ENCODE data around the gene TIRAP. TPM values are rescaled to one million over a fixed set of nuclear protein-coding genes. Genes with fewer than 3 reads are reported as not detected.

TIRAP gene
- total RNA-seq, 1 experiment from 2014 or later, result 5.6 TPM

GRCh38 chr11:126303623-126304456 lies 20.9 kb downstream of the TIRAP start, which contains the start of gene DCPS (continued):
- TF ChIP-seq, protein P1, sequence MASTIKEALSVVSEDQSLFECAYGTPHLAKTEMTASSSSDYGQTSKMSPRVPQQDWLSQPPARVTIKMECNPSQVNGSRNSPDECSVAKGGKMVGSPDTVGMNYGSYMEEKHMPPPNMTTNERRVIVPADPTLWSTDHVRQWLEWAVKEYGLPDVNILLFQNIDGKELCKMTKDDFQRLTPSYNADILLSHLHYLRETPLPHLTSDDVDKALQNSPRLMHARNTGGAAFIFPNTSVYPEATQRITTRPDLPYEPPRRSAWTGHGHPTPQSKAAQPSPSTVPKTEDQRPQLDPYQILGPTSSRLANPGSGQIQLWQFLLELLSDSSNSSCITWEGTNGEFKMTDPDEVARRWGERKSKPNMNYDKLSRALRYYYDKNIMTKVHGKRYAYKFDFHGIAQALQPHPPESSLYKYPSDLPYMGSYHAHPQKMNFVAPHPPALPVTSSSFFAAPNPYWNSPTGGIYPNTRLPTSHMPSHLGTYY (CRISPR knock-in tag; IDR thresholded peaks at IDR 0.05), result 0 out of 2 replicates have a peak, but pooled peaks have one; percentile 53
- no peak for TF ChIP-seq ZNF423 (CRISPR knock-in tag; IDR thresholded peaks at IDR 0.05)
- TF ChIP-seq ATF3 (CRISPR knock-in tag; conservative IDR thresholded peaks at IDR 0.05), result no peak
- peak; percentile 78 for TF ChIP-seq SMAD3 (CRISPR knock-in tag; IDR thresholded peaks at IDR 0.05; ENCODE audit: borderline replicate concordance)
- peak; percentile 85; the same call in 1 of the 2 replicates for TF ChIP-seq FOXP1 (CRISPR knock-in tag; IDR thresholded peaks at IDR 0.05; ENCODE audit: borderline replicate concordance)
- TF ChIP-seq NFATC4 (CRISPR knock-in tag; IDR thresholded peaks at IDR 0.05), result no peak
- TF ChIP-seq, protein P2, sequence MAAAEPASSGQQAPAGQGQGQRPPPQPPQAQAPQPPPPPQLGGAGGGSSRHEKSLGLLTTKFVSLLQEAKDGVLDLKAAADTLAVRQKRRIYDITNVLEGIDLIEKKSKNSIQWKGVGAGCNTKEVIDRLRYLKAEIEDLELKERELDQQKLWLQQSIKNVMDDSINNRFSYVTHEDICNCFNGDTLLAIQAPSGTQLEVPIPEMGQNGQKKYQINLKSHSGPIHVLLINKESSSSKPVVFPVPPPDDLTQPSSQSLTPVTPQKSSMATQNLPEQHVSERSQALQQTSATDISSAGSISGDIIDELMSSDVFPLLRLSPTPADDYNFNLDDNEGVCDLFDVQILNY (CRISPR knock-in tag; IDR thresholded peaks at IDR 0.05), result peak; percentile 87; the same call in 1 of the 2 replicates
- TF ChIP-seq, protein P3, sequence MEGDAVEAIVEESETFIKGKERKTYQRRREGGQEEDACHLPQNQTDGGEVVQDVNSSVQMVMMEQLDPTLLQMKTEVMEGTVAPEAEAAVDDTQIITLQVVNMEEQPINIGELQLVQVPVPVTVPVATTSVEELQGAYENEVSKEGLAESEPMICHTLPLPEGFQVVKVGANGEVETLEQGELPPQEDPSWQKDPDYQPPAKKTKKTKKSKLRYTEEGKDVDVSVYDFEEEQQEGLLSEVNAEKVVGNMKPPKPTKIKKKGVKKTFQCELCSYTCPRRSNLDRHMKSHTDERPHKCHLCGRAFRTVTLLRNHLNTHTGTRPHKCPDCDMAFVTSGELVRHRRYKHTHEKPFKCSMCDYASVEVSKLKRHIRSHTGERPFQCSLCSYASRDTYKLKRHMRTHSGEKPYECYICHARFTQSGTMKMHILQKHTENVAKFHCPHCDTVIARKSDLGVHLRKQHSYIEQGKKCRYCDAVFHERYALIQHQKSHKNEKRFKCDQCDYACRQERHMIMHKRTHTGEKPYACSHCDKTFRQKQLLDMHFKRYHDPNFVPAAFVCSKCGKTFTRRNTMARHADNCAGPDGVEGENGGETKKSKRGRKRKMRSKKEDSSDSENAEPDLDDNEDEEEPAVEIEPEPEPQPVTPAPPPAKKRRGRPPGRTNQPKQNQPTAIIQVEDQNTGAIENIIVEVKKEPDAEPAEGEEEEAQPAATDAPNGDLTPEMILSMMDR (IDR thresholded peaks at IDR 0.05), result no peak
- TF ChIP-seq, protein P4, sequence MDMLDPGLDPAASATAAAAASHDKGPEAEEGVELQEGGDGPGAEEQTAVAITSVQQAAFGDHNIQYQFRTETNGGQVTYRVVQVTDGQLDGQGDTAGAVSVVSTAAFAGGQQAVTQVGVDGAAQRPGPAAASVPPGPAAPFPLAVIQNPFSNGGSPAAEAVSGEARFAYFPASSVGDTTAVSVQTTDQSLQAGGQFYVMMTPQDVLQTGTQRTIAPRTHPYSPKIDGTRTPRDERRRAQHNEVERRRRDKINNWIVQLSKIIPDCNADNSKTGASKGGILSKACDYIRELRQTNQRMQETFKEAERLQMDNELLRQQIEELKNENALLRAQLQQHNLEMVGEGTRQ (CRISPR knock-in tag; IDR thresholded peaks at IDR 0.05), result no peak; the same call in 1 of the 2 replicates
- peak; percentile 94 for TF ChIP-seq TP53 (CRISPR knock-in tag; IDR thresholded peaks at IDR 0.05)
- TF ChIP-seq ZNF416 (CRISPR knock-in tag; IDR thresholded peaks at IDR 0.05), result 0 out of 2 replicates have a peak, but pooled peaks have one; percentile 14
- TF ChIP-seq ZNF396 (CRISPR knock-in tag; IDR thresholded peaks at IDR 0.05; ENCODE audit: borderline replicate concordance), result no peak
- no peak for TF ChIP-seq HMGA2 (CRISPR knock-in tag; IDR thresholded peaks at IDR 0.05)
- TF ChIP-seq ETV6 (CRISPR knock-in tag; IDR thresholded peaks at IDR 0.05), result peak; percentile 96
- TF ChIP-seq KAT7 (CRISPR knock-in tag; IDR thresholded peaks at IDR 0.05; ENCODE audit: borderline replicate concordance), result no peak; the same call in 1 of the 2 replicates
- no peak for TF ChIP-seq PRRX2 (CRISPR knock-in tag; IDR thresholded peaks at IDR 0.05)
- TF ChIP-seq ARID4B (CRISPR knock-in tag; IDR thresholded peaks at IDR 0.05; ENCODE audit: borderline replicate concordance), result peak; percentile 94
- peak; percentile 81 for TF ChIP-seq CREM (CRISPR knock-in tag; IDR thresholded peaks at IDR 0.05)
- no peak for TF ChIP-seq GABPB1 (CRISPR knock-in tag; IDR thresholded peaks at IDR 0.05)
- peak; percentile 88; the same call in 1 of the 2 replicates for TF ChIP-seq ESRRA (CRISPR knock-in tag; IDR thresholded peaks at IDR 0.05; ENCODE audit: borderline replicate concordance)
- TF ChIP-seq, protein P5, sequence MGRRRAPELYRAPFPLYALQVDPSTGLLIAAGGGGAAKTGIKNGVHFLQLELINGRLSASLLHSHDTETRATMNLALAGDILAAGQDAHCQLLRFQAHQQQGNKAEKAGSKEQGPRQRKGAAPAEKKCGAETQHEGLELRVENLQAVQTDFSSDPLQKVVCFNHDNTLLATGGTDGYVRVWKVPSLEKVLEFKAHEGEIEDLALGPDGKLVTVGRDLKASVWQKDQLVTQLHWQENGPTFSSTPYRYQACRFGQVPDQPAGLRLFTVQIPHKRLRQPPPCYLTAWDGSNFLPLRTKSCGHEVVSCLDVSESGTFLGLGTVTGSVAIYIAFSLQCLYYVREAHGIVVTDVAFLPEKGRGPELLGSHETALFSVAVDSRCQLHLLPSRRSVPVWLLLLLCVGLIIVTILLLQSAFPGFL (CRISPR knock-in tag; IDR thresholded peaks at IDR 0.05; ENCODE audit: borderline replicate concordance), result peak; percentile 60; the same call in 1 of the 2 replicates
- TF ChIP-seq, protein P6, sequence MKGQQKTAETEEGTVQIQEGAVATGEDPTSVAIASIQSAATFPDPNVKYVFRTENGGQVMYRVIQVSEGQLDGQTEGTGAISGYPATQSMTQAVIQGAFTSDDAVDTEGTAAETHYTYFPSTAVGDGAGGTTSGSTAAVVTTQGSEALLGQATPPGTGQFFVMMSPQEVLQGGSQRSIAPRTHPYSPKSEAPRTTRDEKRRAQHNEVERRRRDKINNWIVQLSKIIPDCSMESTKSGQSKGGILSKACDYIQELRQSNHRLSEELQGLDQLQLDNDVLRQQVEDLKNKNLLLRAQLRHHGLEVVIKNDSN (CRISPR knock-in tag; IDR thresholded peaks at IDR 0.05), result peak; percentile 42; the same call in 1 of the 2 replicates
- TF ChIP-seq TEAD4 (CRISPR knock-in tag; IDR thresholded peaks at IDR 0.05), result no peak
- no peak for TF ChIP-seq FOXJ3 (CRISPR knock-in tag; IDR thresholded peaks at IDR 0.05; ENCODE audit: borderline replicate concordance)
- TF ChIP-seq, protein P7, sequence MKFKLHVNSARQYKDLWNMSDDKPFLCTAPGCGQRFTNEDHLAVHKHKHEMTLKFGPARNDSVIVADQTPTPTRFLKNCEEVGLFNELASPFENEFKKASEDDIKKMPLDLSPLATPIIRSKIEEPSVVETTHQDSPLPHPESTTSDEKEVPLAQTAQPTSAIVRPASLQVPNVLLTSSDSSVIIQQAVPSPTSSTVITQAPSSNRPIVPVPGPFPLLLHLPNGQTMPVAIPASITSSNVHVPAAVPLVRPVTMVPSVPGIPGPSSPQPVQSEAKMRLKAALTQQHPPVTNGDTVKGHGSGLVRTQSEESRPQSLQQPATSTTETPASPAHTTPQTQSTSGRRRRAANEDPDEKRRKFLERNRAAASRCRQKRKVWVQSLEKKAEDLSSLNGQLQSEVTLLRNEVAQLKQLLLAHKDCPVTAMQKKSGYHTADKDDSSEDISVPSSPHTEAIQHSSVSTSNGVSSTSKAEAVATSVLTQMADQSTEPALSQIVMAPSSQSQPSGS (CRISPR knock-in tag; IDR thresholded peaks at IDR 0.05; ENCODE audit: borderline replicate concordance, low read depth), result no peak

Measured in WTC11 (cell line).